Keratinocyte (primary cell): Measurements from ENCODE around the gene CTSA.

Source experiments
- CTCF ChIP-seq, 3 experiments: IDR thresholded peaks in 1 of 3; conservative IDR thresholded peaks in 1 of 3; optimal IDR thresholded peaks in 1 of 3; 2 replicates in 2 of 3; 3 replicates in 1 of 3; pipeline versions ENCODE3 to v1.5.1; 2011; ENCODE audit warnings: low read length in 3 of 3, mild to moderate bottlenecking in 3 of 3, moderate library complexity in 2 of 3, control low read depth in 1 of 3, inconsistent platforms in 1 of 3; ENCODE audit not compliant: insufficient read depth in 2 of 3; ENCODE audit errors: extremely low read depth in 1 of 3
- EZH2 ChIP-seq: IDR thresholded peaks from one replicate; pipeline ENCODE4 v1.6.1; 2012; ENCODE audit warnings: inconsistent platforms, mild to moderate bottlenecking, low read length, moderate library complexity

- TF ChIP-seq CTCF (optimal IDR thresholded peaks at IDR 0.05 in 1 of 3, IDR thresholded peaks at IDR 0.05 in 1 of 3, conservative IDR thresholded peaks at IDR 0.05 in 1 of 3; ENCODE audit: extremely low read depth in 1 of 3, insufficient read depth in 2 of 3, low read length in 3 of 3) (no peak), EZH2 (no peak)
These were observed 3.7 kb downstream of the CTSA start for GRCh38 chr20:45894797-45895196.
